CD4-positive, alpha-beta T cell (primary cell): Measurements from ENCODE around the gene SEC61A1. TPM values are rescaled to one million over a fixed set of nuclear protein-coding genes. Genes with fewer than 3 reads are reported as not detected.

Source experiments
- ATAC-seq: fragments of 200-7000 bp; cut with Tn5 transposase; one replicate; pipeline ENCODE4 v1.10.0; 2022; ENCODE audit warnings: mild to moderate bottlenecking; ENCODE audit not compliant: poor library complexity
- CTCF ChIA-PET: fragments of 350-600 bp; sonication (Branson Sonifier 250); formaldehyde crosslinking; loops from one replicate; lab custom pipeline; 2021; ENCODE audit warnings: antibody characterized with exemption, inconsistent platforms; lab: Charles Lee
- POLR2A ChIA-PET: fragments of 350-600 bp; sonication (Branson Sonifier 250); formaldehyde crosslinking; loops from one replicate; lab custom pipeline; 2021; ENCODE audit warnings: antibody characterized with exemption, inconsistent platforms; lab: Charles Lee
- DNase-seq, 14 experiments: peaks; one replicate each; pipeline ENCODE4 v3.0.0-alpha.2; 2013 to 2020; ENCODE audit warnings: mixed read lengths in 2 of 14
- H3K27ac ChIP-seq, 2 donors: one replicate each; pipeline versions ENCODE4 v1.5.1 to v1.7.0; 2013; ENCODE audit warnings: low read length in 2 of 2, low read depth in 1 of 2, mild to moderate bottlenecking in 1 of 2
- H3K27me3 ChIP-seq, 2 experiments: 1 replicate in 1 of 2; 2 replicates in 1 of 2; pipeline versions ENCODE4 v1.6.1 to v1.7.0; 2013; ENCODE audit warnings: low read length in 2 of 2, control low read depth in 1 of 2, mild to moderate bottlenecking in 1 of 2, moderate library complexity in 1 of 2; ENCODE audit not compliant: insufficient read depth in 2 of 2, control insufficient read depth in 1 of 2
- H3K36me3 ChIP-seq: one replicate; pipeline ENCODE4 v1.6.1; 2013; ENCODE audit warnings: low read length, control low read depth; ENCODE audit not compliant: insufficient read depth
- H3K4me1 ChIP-seq: one replicate; pipeline ENCODE4 v1.6.1; 2013; ENCODE audit warnings: low read length, control low read depth; ENCODE audit not compliant: insufficient read depth
- H3K4me3 ChIP-seq: one replicate; pipeline ENCODE4 v1.5.1; 2013; ENCODE audit warnings: mild to moderate bottlenecking, low read length, moderate library complexity
- H3K9me3 ChIP-seq, 2 experiments: 1 replicate in 1 of 2; 2 replicates in 1 of 2; pipeline versions ENCODE4 v1.6.1 to v1.7.0; 2013; ENCODE audit warnings: low read length in 2 of 2, mild to moderate bottlenecking in 2 of 2, control low read depth in 1 of 2, moderate library complexity in 1 of 2; ENCODE audit not compliant: control insufficient read depth in 1 of 2, insufficient read depth in 1 of 2
- H3K27ac Mint-ChIP-seq: one replicate; pipeline ENCODE4 v1.8.0; 2020; ENCODE audit warnings: mixed read lengths
- H3K27me3 Mint-ChIP-seq: one replicate; pipeline ENCODE4 v1.8.0; 2021; ENCODE audit warnings: mixed read lengths
- H3K36me3 Mint-ChIP-seq: one replicate; pipeline ENCODE4 v1.8.0; 2021; ENCODE audit warnings: low read depth, mixed read lengths
- H3K4me1 Mint-ChIP-seq: one replicate; pipeline ENCODE4 v1.8.0; 2021; ENCODE audit warnings: low read depth, mixed read lengths
- H3K4me3 Mint-ChIP-seq: one replicate; pipeline ENCODE4 v1.8.0; 2020; ENCODE audit warnings: mild to moderate bottlenecking, mixed read lengths
- H3K9me3 Mint-ChIP-seq: one replicate; pipeline ENCODE4 v1.8.0; 2020; ENCODE audit warnings: mixed read lengths
- CTCF ChIP-seq: fragments of 200-600 bp; IDR thresholded peaks from one replicate; pipeline ENCODE4 v1.8.0; 2022; ENCODE audit warnings: antibody characterized with exemption, mild to moderate bottlenecking
- intact Hi-C, 2 experiments: fragments of 100-400 bp; cut with DNase I in 1 of 2; cut with micrococcal nuclease in 1 of 2; formaldehyde crosslinking; loops; one replicate each; pipeline versions ENCODE4 v1.15.1 to v1.9.0; 2023 to 2025; cut with DNase I, micrococcal nuclease
- total RNA-seq, 174 experiments: library from RNA in 2 of 174; stranded (reverse) in 2 of 174; gene quantifications; one replicate each; pipeline ENCODE4 v1.2.3 and lab custom pipeline; 2021 to 2026

The SEC61A1 gene
- total RNA-seq, 2 experiments from 2014 or later = 127 to 139 TPM

- intact Hi-C loops = no loop called here
- ChIA-PET CTCF (no interaction called here), POLR2A (no interaction called here)
- no peak overlapping the region for H3K4me3 Mint-ChIP-seq
- no peak for DNase-seq
- no peak for ATAC-seq
- Histone ChIP-seq H3K4me1 (peaks cover under 1% of the 10 kb centered on the region), H3K27me3 (no peaks in the 10 kb centered on the region), H3K36me3 (peaks cover 73% of the 10 kb centered on the region), H3K4me3 (no peak overlapping the region), H3K9me3 (no peaks in the 10 kb centered on the region), H3K27ac (no peak overlapping the region)
- TF ChIP-seq CTCF = no peak
- H3K9me3 Mint-ChIP-seq = no peaks in the 10 kb centered on the region
- H3K4me1 Mint-ChIP-seq = no peaks in the 10 kb centered on the region
- H3K27ac Mint-ChIP-seq = no peak overlapping the region
- H3K27me3 Mint-ChIP-seq = no peaks in the 10 kb centered on the region
- H3K36me3 Mint-ChIP-seq = peaks cover 84% of the 10 kb centered on the region
Observed at GRCh38 chr3:128082546-128082945, 30.3 kb downstream of the SEC61A1 start.

- Histone ChIP-seq H3K36me3 (peaks cover 76% of the 10 kb centered on the region), H3K27ac (no peak overlapping the region), H3K27me3 (no peaks in the 10 kb centered on the region), H3K4me1 (no peaks in the 10 kb centered on the region), H3K9me3 (no peaks in the 10 kb centered on the region), H3K4me3 (no peak overlapping the region)
- no peak for ATAC-seq
- H3K9me3 Mint-ChIP-seq = no peaks in the 10 kb centered on the region
- POLR2A ChIA-PET = no interaction called here
- H3K4me1 Mint-ChIP-seq = no peaks in the 10 kb centered on the region
- no peak overlapping the region for H3K27ac Mint-ChIP-seq
- H3K4me3 Mint-ChIP-seq = no peak overlapping the region
- no peak for DNase-seq
- H3K27me3 Mint-ChIP-seq = no peaks in the 10 kb centered on the region
- CTCF ChIA-PET = interaction anchor here (1.1 kb wide), 1 partner anchor 16 kb away, joined by 3 read pairs; no protein-coding TSS in a partner anchor
- TF ChIP-seq CTCF = no peak
- peaks cover 84% of the 10 kb centered on the region for H3K36me3 Mint-ChIP-seq
- intact Hi-C loops = no loop called here
Observed at GRCh38 chr3:128083396-128083795, 31.2 kb downstream of the SEC61A1 start.

- H3K36me3 Mint-ChIP-seq = peaks cover 78% of the 10 kb centered on the region
- H3K27ac Mint-ChIP-seq = no peak overlapping the region
- DNase-seq (no peak), ATAC-seq (no peak)
- ChIA-PET POLR2A (no interaction called here), CTCF (interaction anchor here (1.1 kb wide), 1 partner anchor 16 kb away, joined by 3 read pairs; no protein-coding TSS in a partner anchor)
- Histone ChIP-seq H3K36me3 (peaks cover 74% of the 10 kb centered on the region), H3K4me3 (no peak overlapping the region), H3K9me3 (no peaks in the 10 kb centered on the region), H3K27ac (no peak overlapping the region), H3K4me1 (no peaks in the 10 kb centered on the region), H3K27me3 (no peaks in the 10 kb centered on the region)
- H3K27me3 Mint-ChIP-seq = no peaks in the 10 kb centered on the region
- intact Hi-C loops = no loop called here
- no peaks in the 10 kb centered on the region for H3K4me1 Mint-ChIP-seq
- no peak overlapping the region for H3K4me3 Mint-ChIP-seq
- no peak for TF ChIP-seq CTCF
- H3K9me3 Mint-ChIP-seq = no peaks in the 10 kb centered on the region
Observed at GRCh38 chr3:128083980-128084674, 31.9 kb downstream of the SEC61A1 start.
